HG02610 (cell line): Measurements from ENCODE around the gene LMF1.

Source experiments
- ATAC-seq: cut with Tn5 transposase; IDR thresholded peaks from one replicate; pipeline ENCODE4 v1.9.1; 2021; ENCODE audit warnings: mild to moderate bottlenecking, moderate library complexity; ENCODE audit not compliant: unreplicated experiment

Gene LMF1

DNA sequence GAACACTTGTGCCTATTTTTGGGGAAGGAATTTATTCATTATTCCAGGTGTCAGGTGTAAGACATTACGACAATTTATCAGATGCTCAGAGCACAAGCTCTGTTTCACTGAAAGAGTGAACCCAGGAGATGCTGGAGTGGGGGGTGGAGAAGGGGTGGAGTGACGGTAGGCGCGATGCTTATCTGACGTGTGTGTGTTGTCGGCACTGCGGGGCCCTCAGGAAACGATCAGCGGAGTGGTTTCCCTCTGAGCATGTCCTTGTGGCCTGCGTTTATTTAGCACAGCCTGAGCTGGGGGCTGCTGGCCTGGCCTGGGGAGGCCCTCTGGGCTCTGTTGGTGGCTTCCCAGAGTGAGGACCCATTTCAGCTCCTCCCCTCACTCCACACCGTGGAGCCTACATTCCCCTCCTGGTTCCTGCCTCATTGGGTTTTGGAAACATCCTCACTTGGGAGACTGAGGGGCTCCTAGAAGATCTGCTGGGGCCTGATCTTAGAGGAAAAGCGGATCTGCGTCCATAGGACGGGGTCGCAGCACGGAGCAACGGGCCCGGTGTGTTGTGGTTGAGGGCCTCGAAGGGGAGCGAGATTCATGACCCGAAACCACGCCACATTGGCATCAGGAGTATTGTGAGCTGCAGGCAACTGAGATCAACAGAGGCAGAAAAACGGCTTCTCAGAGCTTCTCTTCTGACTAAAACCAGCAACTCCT is 151.3 kb downstream of the LMF1 start:
- no peak for ATAC-seq

DNA sequence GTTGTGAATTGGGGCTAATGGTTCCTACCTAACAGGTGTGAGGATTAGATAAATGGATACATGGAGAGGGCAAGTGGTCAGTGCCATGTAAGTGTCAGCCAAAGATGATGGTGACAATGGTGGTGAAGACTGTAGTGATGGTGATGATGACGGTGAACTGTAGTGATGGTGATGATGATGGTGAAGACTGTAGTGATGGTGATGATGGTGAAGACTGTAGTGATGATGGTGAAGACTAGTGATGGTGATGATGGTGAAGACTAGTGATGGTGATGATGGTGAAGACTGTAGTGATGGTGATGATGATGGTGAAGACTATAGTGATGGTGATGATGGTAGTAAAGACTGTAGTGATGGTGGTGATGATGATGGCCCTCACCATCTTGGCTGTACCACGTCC is 152.2 kb downstream of the LMF1 start:
- no peak for ATAC-seq

DNA sequence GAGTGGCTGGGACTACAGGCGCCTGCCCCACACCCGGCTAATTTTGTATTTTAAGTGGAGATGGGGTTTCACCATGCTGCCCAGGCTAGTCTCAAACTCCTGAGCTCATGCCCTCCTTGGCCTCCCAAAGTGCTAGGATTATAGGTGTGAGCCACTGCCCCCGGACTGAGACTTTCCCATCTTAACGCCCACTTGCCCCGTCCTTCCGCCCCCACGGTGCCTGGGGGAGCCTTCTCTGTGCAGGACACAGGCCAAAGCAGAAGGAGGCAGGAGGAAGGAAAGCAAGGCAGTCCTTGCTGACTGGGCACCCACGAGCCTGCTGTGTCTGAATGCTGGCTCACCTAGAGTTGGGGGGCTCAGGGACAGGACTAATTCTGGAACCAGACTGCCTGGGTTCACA is 152.7 kb downstream of the LMF1 start:
- ATAC-seq, result no peak

DNA sequence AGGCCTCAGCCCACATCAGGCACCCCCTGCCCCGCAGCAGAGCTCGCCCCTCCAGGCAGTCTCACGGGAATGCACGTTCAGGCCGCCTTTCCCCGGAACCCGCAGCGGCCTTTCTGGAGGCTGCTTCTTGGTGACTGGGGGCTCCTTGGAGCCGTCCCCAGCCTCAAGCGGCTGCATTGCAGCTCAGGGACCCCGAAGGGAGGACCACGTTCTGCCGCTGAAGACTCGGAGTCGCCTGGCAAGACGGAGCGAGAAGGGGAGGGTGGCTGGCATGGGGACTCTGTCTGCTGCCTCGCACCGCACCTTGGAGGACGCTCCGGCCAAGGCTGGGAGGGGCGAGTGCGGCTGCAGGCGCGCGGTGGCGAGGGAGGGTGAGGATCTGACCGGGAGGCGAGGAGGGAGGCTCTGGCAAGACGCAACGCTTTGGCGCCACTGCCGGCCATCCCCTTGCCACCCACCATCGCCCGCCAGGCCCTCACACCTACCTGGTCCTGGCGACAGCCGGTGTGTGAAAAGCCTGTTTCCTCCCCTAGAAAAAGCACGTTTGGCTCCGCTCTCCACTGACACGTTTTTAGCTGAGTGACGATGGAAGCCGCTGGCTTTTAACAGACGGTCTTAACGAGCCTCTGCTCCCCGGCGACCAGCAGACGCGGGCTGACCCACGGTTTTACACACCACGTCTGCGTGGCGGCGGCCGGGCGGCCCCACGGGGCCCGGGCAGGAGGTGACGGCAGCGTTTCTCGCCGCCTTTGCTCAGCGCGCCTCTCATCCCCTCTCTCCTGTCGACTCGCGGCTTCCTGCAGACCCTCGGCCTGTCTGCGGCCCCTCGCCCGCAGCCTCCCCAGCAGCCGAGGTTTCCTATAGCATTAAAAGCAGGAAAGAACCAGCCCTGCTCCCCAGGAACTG is 153.5 kb downstream of the LMF1 start:
- ATAC-seq, result no peak

DNA sequence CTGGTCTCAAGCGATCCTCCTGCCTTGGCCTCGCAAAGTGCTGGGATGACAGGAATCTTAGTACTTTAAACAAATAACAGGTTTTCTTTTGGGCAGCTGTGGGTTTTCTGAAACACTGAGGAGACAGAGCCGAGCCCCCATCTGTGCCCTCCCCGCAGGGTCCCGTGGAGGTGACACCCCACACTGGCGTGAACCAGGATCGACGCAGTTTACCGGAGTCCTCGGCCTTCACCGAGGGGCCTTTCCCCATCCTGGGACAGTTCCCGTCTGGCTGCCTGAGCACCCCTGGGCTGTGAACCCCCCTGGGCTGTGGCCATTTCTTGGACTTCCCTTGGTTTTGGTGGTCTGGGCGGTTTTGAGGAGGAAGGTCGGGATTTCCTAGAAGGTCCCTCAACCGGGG is 154.9 kb downstream of the LMF1 start:
- no peak for ATAC-seq

DNA sequence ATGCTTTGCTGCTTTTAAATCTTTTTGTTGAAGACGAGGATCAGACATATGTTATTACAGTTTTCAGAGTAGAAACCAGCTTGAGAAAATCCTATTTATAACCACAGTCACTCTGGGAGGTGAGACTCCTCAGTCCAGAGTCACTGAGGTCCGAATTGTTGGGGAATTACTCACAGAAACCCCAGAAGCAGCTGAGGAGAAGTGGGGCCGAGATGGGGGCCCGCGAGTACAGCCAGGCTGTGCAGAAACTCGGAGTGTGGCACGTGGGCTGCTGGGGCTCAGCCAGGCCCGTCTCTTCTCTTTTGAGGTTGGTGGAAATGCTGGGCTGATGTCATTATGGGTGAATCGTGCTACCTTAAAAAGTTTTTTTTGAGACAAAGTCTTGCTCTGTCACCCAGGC is 155.8 kb downstream of the LMF1 start:
- no peak for ATAC-seq

DNA sequence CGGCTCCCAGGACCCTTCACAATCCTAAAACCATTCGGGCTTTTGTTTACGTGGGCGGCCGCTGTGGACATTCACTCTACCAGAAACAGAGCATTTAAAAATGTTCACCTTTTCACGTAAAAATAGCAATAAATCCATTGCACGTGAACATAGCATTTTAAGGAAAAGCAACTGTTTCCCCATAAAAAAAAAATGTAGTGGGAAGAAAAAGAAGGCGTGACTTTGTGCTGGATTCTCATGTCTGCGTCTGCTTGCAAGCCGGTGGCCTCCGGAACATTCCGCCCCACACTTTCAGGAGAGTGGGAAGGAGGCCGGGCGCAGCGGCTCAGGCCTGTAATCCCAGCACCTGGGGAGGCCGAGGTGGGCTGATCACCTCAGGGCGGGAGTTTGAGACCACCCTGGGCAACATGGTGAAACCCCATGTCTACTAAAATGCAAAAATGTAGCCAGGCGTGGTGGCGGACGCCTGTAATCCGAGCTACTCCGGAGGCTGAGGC is 156.8 kb downstream of the LMF1 start:
- no peak for ATAC-seq

DNA sequence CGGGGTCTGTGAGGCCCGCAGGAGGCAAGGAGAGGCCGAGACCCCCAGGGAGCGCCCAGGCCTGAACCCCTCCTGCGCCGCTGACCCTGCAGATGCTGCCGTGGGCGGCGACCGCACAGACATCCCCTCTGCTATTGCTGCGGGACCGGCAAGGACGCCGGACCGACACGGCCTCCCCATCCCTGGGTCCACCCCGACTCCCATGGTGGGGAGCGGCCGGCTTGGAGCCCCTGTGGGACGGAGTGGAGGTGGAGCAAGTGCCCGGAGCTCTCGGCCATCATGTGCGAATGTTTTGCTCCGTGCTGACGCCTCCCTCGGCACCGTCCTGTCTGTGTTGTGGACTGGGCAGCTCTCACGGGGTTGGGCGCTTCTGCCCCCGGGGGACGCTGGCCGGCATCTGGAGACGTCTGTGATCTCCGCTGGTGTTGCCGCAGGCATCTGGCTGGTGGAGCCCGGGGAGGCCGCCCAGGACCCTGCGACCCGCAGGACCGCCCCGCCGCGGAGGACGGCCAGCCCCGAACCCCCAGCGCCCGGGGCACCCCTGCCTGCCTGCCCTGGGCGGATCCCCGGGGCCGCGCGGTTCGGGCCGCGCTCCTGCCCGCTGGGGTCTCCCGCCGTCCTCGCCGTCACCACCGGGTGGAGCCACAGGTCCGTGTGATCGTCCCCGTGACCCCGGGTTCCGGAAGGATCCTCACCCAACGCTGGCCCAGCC is 157.4 kb downstream of the LMF1 start:
- ATAC-seq, result no peak

DNA sequence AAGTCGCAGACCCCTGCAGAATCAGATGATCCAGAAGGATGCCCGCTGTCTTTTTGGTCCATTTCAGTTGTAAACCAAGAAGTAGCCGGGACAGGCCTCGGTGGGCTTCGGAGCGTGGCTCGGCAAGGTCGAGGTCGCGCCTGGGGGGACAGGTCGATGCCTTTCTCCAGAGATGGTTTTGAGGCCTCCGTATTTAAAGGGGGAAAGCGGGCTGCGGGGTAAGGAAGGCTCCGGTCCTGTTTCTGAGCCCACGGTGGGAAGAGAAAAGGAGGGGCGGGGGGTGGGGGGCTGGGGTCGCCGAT is 162.7 kb downstream of the LMF1 start:
- no peak for ATAC-seq

DNA sequence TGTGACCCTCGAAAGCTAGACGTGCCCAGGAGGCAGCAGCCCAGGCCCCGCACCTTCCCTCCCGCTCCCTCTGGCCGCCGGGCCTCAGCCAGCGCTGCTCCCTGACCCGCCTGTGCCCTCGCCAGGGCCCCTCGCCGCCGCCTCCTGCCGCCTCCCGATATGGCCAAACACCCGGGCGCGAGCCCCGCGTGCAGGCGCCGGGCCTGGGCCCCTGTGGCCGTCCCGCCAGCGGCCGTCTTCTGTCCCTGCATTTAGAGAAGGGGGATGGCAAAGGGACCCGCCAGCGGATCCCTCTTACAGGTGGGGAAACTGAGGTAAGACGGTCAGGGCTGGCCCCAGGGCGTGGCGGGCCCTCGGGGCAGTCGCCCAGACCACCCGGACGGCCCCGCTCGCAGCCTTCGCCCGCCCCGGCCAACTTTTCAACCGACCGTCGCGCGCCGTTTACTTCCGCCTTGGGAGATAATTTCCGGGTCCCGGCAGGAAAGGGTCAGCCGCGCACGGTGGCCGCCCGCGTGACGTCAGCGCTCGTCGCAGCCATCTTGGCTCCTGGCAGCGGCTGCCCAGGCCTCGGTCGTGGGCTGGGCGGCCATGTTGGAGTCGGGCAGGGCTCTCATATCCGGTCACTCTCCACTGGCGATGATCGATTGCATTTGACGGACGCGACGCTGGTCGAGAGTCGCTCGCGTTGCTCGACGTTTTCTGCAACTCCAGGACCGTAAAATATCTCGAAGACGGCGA is 163.3 kb downstream of the LMF1 start:
- ATAC-seq, result peak; percentile 83

DNA sequence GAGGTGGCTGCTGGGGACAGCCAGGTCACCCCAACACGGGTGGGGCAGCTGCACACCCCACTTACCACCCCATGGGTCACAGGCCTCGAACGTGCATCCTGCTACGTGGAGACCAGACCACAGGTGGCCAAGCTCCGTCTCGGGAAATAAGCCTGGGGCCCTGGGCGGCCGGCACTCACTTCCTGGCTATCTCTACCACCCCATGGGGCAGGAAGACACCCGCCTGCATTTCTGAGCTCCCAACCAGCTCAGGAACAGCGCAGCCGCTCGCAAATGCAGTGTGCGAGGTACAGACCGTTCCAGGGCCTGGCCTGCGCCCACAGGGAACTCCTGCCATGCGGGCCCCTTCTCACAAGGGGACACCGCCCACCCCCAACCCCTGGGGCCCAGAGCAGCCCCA is 165.3 kb downstream of the LMF1 start:
- ATAC-seq, result no peak

DNA sequence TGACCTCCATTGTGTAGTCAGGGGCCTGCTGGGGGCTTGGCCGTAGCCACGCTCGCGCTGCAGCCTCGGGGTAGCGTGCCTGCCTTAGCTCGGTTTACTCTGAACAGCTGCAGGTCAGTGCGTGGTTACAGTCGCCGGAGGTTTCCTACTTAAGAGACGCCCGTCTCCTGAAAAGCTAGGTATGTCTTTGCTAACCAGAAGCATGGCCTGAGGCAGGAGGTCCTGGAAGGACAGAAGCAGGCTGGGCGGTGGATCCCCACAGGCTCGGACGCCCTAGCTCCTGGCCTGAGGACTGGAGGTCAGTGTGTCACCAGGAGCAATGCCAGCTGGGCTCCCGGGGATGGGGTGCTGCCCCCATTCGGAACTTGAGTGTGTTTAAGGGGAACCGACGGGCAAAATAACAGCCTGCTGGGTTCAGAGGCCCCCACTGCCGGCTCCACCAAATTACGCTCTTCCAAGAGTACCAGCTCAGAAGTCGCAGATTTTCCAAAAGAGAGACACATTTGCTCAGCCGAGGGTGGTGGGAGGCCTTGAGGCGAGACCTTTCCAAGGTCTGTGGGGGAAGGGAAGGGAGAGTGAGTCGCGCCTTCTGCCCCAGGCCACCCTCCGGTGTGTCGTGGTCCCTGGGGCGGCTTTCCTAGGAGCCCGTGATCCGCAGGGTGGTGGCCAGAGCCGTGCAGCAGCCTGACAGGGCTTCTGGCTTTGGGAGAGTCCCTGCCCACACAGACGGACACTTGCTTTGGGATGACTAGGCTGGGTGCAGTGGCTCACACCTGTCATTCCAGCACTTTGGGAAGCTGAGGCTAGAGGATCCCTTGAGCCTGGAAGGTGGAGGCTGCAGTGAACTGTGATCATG is 166.4 kb downstream of the LMF1 start:
- ATAC-seq, result no peak

DNA sequence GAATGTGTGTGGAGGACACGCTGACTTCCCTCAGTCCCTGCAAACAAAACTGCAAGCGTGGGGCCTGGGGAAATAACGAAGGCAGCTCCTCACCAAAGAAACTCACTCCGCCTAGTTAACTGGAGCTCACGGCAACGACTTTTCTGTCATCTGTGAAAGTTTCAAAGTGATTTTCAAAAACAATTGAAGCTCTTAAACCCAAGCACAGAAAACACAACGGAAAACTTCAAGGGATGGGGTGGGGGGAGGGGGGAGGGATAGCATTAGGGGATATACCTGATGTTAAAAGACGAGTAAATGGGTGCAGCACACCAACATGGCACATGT is 167.1 kb downstream of the LMF1 start:
- no peak for ATAC-seq
